DND-41 (cell line): ENCODE results near the gene CDT1.

Experiments used
- CTCF ChIP-seq: IDR thresholded peaks from 2 replicates; pipeline ENCODE4 v1.5.1; 2012; ENCODE audit warnings: borderline replicate concordance, low read length, moderate library complexity, mild to moderate bottlenecking; ENCODE audit not compliant: poor library complexity, severe bottlenecking; ENCODE audit errors: extremely low read depth
- EZH2 ChIP-seq: IDR thresholded peaks from 3 replicates; pipeline ENCODE4 v1.6.1; 2012; ENCODE audit warnings: borderline replicate concordance, low read depth, mild to moderate bottlenecking, moderate library complexity, low read length, inconsistent platforms; ENCODE audit not compliant: severe bottlenecking

DNA sequence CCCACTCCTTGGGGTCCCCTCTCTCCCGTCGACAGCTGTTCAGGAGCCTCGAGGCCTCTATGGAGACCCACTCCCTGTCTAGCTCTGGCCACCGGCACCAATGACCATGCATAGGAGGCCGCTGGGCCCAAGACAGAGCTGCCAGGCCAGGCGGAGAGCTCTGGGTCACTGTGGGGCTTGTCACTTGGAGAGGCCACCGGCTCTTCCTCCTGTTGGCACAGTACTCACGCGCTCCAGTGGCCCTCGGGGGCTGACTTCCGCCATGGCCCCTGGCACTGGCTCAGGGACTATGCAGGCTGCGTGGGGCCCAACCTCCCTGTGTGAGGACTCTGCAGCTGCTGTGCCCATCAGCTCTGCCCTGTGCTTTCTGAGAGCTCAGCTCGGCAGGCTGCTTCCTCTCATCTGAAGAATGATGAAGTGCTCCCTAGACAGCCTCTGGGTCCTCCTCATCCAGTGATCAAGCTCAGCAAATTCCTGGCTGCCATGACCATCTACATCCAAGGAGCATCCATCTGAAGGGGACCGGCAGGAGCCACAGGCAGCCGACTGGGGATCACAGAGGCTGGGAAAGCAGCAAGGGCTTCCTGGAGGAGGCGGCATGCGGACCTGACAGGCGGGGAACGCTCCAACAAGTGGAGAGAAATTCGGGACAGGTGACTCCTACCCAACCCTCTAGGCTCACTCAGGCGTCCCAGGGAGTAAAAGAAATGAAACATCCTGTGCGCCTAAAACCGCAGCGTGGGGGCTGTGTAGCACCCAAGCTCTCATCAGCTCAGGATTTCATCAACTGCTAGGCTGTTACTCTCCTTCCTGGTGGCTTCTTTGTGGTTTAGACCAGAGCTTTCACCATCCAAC lies 36.4 kb downstream of the CDT1 start:
- TF ChIP-seq CTCF (no peak), EZH2 (no peak)
